Measurements from ENCODE around the gene NCOA7.
"Not testable (repeated sequence)": the region's sequence is repeated elsewhere in the genome, so short reads cannot be mapped to it uniquely, and the experiment has no call there.

The NCOA7 gene

DNA sequence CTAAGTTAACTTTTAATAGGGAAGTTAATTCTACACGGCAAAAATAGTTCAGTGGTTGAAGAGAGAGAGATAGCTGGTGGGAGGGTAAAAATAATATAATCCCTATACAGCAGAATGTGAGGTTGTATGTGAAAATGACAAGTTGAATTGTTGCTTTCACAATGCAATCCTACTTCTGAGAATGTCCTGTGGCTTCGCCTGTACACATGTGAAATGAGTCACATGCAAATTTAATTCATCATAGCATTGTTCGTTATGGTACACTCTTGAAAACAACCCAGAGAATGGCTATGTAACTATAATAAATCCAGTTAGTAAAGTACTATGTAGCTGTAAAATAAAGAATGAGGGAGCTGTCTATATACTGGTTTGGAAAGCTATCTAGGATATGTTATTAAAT is 119.8 kb downstream of the NCOA7 start:
- TF ChIP-seq, protein P1, sequence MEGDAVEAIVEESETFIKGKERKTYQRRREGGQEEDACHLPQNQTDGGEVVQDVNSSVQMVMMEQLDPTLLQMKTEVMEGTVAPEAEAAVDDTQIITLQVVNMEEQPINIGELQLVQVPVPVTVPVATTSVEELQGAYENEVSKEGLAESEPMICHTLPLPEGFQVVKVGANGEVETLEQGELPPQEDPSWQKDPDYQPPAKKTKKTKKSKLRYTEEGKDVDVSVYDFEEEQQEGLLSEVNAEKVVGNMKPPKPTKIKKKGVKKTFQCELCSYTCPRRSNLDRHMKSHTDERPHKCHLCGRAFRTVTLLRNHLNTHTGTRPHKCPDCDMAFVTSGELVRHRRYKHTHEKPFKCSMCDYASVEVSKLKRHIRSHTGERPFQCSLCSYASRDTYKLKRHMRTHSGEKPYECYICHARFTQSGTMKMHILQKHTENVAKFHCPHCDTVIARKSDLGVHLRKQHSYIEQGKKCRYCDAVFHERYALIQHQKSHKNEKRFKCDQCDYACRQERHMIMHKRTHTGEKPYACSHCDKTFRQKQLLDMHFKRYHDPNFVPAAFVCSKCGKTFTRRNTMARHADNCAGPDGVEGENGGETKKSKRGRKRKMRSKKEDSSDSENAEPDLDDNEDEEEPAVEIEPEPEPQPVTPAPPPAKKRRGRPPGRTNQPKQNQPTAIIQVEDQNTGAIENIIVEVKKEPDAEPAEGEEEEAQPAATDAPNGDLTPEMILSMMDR (IDR thresholded peaks at IDR 0.05; ENCODE audit: insufficient read depth, low read length, poor library complexity, severe bottlenecking) = no peak
- H3K36me3 ChIP-seq (ENCODE audit: control insufficient read depth, insufficient read depth, low read length) = no peaks in the 10 kb centered on the region
- peak; percentile 50 for DNase-seq (ENCODE audit: extremely low read depth, insufficient read length)

DNA sequence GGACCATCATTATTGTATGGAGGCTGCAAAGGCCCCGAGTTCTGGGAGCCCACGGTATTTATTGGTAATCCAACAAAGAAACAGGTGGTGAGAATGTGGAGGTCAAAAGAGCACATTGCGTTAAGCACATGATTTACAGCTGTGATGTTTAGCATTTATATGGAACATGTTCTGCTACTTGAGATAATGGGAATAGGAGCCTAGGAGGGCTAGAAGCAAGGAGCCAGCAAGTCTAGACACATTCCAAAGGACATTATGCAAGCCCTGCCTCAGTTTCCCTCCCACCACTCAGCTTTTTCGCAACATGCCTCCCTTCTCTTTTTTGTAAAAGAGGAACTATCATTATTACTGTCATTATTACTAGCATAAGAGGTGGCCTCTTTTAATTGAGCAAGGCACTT is 120.3 kb downstream of the NCOA7 start:
- not testable (repeated sequence) for DNase-seq (ENCODE audit: extremely low read depth, insufficient read length); H3K4me3 ChIP-seq (replicated peaks; ENCODE audit: low read depth, low read length); H3K27me3 ChIP-seq (replicated peaks; ENCODE audit: control insufficient read depth, insufficient read depth, low read length); H3K36me3 ChIP-seq (ENCODE audit: control insufficient read depth, insufficient read depth, low read length)

More for the DNA sequence above, 119.8 kb downstream of the NCOA7 start:
- H3K27me3 ChIP-seq (replicated peaks; ENCODE audit: control insufficient read depth, insufficient read depth, low read length) = no peaks in the 10 kb centered on the region
- H3K4me3 ChIP-seq (replicated peaks; ENCODE audit: low read depth, low read length) = no peak overlapping the region

DNA sequence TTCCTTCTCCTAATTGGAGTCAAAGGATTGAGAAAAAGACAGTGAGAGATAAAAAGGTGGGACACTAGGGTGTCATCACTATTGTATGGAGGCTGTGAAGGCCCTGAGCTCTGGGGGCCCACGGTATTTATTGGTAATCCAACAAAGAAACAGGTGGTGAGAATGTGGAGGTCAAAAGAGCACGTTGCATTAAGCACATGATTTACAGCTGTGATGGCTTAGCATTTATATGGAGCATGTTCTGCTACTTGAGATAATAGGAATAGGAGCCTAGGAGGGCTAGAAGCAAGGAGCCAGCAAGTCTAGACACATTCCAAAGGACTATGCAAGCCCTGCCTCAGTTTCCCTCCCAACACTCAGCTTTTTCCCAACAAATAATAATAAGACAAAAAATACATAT is 121.7 kb downstream of the NCOA7 start:
- not testable (repeated sequence) for H3K4me3 ChIP-seq (replicated peaks; ENCODE audit: low read depth, low read length); DNase-seq (ENCODE audit: extremely low read depth, insufficient read length); H3K36me3 ChIP-seq (ENCODE audit: control insufficient read depth, insufficient read depth, low read length); H3K27me3 ChIP-seq (replicated peaks; ENCODE audit: control insufficient read depth, insufficient read depth, low read length)

DNA sequence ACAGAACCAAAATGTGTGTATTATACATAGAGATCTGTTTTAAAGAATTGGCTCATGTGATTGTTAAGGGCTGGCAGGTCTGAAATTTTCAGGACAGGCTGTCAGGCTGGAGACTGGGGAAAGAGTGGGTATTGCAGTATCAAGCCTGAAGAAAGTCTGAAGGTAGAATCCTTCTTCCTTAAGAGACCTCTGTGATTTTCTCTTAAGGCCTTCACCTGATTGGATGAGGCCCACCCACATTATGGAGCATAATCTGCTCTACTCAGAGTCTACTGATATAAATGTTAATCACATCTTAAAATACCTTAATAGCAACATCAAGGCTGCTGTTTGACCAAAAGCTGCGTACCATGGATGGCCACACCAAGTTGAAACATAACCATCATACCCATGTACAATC is 122.4 kb downstream of the NCOA7 start:
- no peak overlapping the region for H3K4me3 ChIP-seq (replicated peaks; ENCODE audit: low read depth, low read length)
- DNase-seq (ENCODE audit: extremely low read depth, insufficient read length) = no peak
- TF ChIP-seq, protein P1 (IDR thresholded peaks at IDR 0.05; ENCODE audit: insufficient read depth, low read length, poor library complexity, severe bottlenecking) = no peak
- peaks cover 1% of the 10 kb centered on the region; the same call in 1 of the 2 replicates for H3K36me3 ChIP-seq (ENCODE audit: control insufficient read depth, insufficient read depth, low read length)
- H3K27me3 ChIP-seq (replicated peaks; ENCODE audit: control insufficient read depth, insufficient read depth, low read length) = no peaks in the 10 kb centered on the region

DNA sequence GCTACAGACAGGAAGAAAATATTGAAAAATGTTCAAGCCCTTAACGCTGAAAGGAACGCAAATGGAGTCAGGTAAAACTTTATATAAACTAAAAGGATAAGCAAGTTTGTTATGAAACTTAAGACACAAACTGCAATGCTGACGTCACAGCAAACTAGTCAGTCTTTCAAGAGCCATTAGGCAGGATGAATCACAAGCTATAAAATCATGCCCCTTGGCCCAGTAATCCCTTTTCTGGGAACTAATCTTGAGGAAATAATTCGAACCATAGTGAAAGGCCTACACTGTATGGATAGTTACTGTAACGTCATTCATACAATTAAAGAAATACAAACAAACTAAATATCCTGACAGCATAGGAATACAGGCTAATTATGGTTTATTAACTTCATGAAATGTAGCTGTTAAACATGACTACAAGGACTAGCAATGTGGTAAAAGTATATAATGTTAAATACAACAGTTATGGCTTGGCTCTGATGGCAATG is 123.1 kb downstream of the NCOA7 start:
- no peaks in the 10 kb centered on the region for H3K27me3 ChIP-seq (replicated peaks; ENCODE audit: control insufficient read depth, insufficient read depth, low read length)
- H3K4me3 ChIP-seq (replicated peaks; ENCODE audit: low read depth, low read length) = no peak overlapping the region
- peaks cover 1% of the 10 kb centered on the region; the same call in 1 of the 2 replicates for H3K36me3 ChIP-seq (ENCODE audit: control insufficient read depth, insufficient read depth, low read length)
- DNase-seq (ENCODE audit: extremely low read depth, insufficient read length) = no peak
- TF ChIP-seq, protein P1 (IDR thresholded peaks at IDR 0.05; ENCODE audit: insufficient read depth, low read length, poor library complexity, severe bottlenecking) = no peak

DNA sequence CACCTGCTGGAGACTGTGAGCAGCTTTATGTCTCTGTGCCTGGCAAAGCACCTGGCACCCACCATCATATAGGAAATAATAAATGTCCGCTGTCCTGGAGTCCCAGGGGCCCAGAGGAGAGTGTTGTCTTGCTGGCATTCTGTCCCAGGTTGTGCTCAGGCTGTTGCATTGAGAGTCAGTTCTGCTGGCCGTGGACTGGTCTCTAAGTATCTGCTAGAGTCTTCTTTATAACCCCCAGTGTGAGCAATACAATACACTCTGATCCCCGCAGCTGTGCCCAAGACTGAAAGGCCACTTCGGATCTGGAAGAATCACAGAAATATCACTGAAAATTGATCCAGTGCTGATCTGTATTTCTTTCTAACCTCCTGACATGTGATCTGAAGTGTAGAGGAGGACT is 127.5 kb downstream of the NCOA7 start:
- TF ChIP-seq, protein P1 (IDR thresholded peaks at IDR 0.05; ENCODE audit: insufficient read depth, low read length, poor library complexity, severe bottlenecking) = no peak
- Histone ChIP-seq H3K4me3 (replicated peaks; ENCODE audit: low read depth, low read length) (no peak overlapping the region), H3K27me3 (replicated peaks; ENCODE audit: control insufficient read depth, insufficient read depth, low read length) (no peaks in the 10 kb centered on the region), H3K36me3 (ENCODE audit: control insufficient read depth, insufficient read depth, low read length) (peaks cover 3% of the 10 kb centered on the region; the same call in 1 of the 2 replicates)
- no peak for DNase-seq (ENCODE audit: extremely low read depth, insufficient read length)
